Kidney epithelial cell (primary cell): Measurements from ENCODE around the gene PIH1D2. TPM values are rescaled to one million over a fixed set of nuclear protein-coding genes. Genes with fewer than 3 reads are reported as not detected.

Experiments used
- DNase-seq: peaks from one replicate; pipeline ENCODE4 v3.0.0-alpha.2; 2010; ENCODE audit warnings: low read depth
- H3K27me3 ChIP-seq: 2 replicates; pipeline ENCODE4 v1.6.0; 2011; ENCODE audit warnings: low read length; ENCODE audit not compliant: control insufficient read depth, insufficient read depth
- H3K36me3 ChIP-seq: 2 replicates; pipeline ENCODE4 v1.5.1; 2011; ENCODE audit warnings: low read length; ENCODE audit not compliant: control insufficient read depth, insufficient read depth
- H3K4me3 ChIP-seq: 2 replicates; pipeline ENCODE4 v1.5.1; 2011; ENCODE audit warnings: low read depth, mild to moderate bottlenecking, control low read depth, low read length
- CTCF ChIP-seq: IDR thresholded peaks from 2 replicates; pipeline ENCODE4 v1.5.1; 2011; ENCODE audit warnings: mild to moderate bottlenecking, moderate library complexity, low read length, control low read depth, inconsistent platforms; ENCODE audit not compliant: insufficient read depth, poor library complexity, severe bottlenecking
- total RNA-seq: library from RNA; depleted of rRNA; stranded (reverse); fragments of >200 nt; gene quantifications from 2 replicates; pipeline ENCODE4 v1.2.3, GENCODE V29; 2015

Gene PIH1D2
- total RNA-seq, 1 donor from 2014 or later, result 0.92 TPM

- DNase-seq, result peak; percentile 21
Measured at GRCh38 chr11:112113539-112114457, 40.0 kb upstream of the PIH1D2 start.

GRCh38 chr11:112106070-112106469 lies 32.3 kb upstream of the PIH1D2 start:
- no peak for TF ChIP-seq CTCF
- Histone ChIP-seq H3K4me3 (no peak overlapping the region), H3K36me3 (no peaks in the 10 kb centered on the region), H3K27me3 (no peaks in the 10 kb centered on the region)
- DNase-seq, result no peak

More at GRCh38 chr11:112113539-112114457, 40.0 kb upstream of the PIH1D2 start:
- peak; percentile 70 for TF ChIP-seq CTCF
- no peak overlapping the region for H3K4me3 ChIP-seq
- H3K36me3 ChIP-seq, result no peaks in the 10 kb centered on the region
- no peaks in the 10 kb centered on the region for H3K27me3 ChIP-seq

GRCh38 chr11:112103446-112103845 lies 29.6 kb upstream of the PIH1D2 start:
- DNase-seq, result no peak
- no peaks in the 10 kb centered on the region for H3K27me3 ChIP-seq
- no peaks in the 10 kb centered on the region for H3K36me3 ChIP-seq
- H3K4me3 ChIP-seq, result no peak overlapping the region
- TF ChIP-seq CTCF, result no peak

GRCh38 chr11:112100462-112100861 lies 26.6 kb upstream of the PIH1D2 start:
- H3K27me3 ChIP-seq, result no peaks in the 10 kb centered on the region
- DNase-seq, result no peak
- no peaks in the 10 kb centered on the region for H3K36me3 ChIP-seq
- TF ChIP-seq CTCF, result no peak
- H3K4me3 ChIP-seq, result no peak overlapping the region

DNA sequence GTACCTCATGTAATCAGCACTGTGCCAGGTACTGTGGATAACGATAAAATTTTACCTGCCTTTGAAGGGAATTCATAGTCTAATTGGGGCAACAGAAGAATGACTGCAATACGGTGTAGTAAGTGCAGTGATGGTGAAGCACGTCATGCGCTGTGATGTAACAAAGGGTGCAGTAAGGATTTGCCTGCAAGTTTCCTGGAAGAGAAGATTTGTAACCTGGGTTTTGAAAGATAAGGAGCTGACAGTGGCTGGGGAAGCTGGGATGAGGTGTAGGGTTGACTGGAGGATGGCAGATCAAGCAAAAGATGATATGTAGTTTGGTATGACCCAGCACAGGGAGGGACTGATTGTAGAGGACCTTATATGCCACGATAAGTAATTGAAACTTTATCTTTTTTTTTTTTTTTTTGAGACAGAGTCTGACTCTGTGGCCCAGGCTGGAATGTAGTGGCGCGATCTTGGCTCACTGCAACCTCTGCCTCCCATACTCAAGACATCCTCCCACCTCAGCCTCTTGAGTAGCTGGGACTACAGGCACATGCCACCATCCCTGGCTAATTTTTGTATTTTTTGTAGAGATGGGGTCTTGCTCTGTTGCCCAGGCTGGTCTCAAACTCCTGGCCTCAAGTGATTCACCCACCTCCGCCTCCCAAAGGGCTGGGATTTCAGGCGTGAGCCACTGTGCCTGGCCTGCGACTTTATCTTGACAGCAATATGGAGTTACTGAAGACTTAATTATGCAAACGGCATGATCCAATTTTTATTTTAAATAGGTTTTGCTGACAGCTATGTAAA lies 24.1 kb upstream of the PIH1D2 start:
- Histone ChIP-seq H3K36me3 (no peaks in the 10 kb centered on the region), H3K27me3 (no peaks in the 10 kb centered on the region), H3K4me3 (no peak overlapping the region)
- no peak for DNase-seq
- TF ChIP-seq CTCF, result no peak
